GM18867 (cell line): Measurements from ENCODE around the gene ACOX3.
"Not testable (repeated sequence)": the region's sequence is repeated elsewhere in the genome, so short reads cannot be mapped to it uniquely, and the experiment has no call there.

Experiments used
- ATAC-seq: cut with Tn5 transposase; IDR thresholded peaks from one replicate; pipeline ENCODE4 v1.9.1; 2021; ENCODE audit warnings: mild to moderate bottlenecking, moderate library complexity; ENCODE audit not compliant: unreplicated experiment

ACOX3 gene

DNA sequence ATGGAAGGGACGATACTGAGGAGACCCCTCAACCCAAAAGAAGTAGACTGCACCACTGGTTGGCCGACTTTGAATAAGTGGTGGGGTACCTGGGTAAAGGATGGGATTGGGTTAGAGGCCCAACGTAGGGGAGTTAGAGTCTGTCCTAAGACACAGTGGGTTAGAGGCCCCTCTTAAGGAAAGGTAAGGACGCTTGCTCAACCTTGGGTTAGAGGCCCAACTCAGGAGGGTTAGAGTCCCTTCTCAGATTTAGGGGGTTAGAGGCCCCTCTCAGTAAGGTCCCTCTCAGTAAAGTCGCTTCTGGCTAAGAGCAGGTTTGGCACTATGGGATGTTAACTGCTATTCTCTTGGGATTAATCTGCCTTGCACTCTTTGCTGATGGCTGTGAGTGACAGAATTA, 81.3 kb downstream of the ACOX3 start:
- ATAC-seq, result no peak

DNA sequence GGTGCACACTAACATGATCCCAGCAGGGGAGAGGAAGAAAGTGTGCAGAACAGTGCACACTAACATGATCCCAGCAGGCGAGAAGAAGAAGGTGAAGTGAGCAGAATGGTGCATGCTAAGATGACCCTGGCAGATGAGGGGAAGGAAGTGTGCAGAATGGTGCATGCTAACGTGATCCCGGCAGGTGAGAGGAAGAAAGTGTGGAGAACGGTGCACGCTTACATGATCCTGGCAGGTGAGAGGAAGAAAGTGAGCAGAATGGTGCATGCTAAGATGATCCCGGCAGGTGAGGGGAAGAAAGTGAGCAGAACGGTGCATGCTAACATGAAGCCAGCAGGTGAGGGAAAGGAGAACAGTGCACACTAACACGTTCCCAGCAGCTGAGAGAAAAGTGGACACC, 83.7 kb downstream of the ACOX3 start:
- no peak for ATAC-seq

DNA sequence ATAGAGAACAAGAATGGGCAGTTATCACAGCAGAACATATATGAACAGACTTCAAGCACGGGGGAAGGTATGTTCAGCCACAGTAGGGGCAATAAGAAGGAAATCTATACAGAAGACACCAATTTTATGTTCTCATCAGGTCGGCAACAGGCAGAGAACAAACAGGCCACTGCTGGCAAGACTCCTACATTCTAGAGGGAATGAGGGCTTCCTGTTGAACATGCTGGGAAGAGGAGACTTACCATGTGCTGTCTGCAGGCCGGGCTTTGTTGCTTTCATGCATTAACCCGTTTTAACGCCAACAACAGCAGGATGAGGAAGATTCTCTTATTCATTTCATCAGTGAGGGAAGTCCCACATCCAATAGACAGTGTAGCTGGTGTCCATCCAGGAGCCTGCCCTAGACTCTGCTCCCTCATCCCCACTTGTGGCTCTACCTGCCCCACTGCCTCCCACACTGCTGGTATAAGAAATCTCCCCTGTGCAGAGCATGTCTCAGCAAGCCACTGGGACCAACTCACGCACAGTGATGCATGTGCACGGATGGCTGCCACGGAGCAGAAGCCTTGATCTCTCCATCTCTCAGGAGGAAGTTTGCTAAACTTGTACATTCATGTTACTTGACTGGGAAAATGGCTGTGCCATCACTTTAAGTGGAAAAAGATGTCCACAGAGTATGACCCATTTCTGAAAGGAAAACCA, 84.5 kb downstream of the ACOX3 start:
- no peak for ATAC-seq

DNA sequence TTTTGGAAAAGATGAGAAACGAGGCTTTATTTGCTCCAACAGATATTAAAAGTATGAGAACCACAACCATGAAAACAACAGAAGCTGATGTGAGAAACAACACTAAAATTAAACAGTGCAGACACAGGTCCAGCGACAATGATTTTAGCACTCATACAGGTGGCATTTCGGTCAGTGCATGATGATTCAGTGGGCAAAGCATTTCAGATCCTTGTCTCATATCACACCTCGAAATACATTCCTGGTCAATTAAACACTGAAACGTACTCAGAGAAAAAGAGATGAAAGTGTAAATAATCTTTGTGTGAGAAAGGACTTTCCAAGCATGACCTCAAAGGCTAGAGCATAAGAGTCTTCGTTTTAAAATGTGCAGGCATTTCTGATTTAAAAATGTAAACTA, 85.2 kb downstream of the ACOX3 start:
- no peak for ATAC-seq

DNA sequence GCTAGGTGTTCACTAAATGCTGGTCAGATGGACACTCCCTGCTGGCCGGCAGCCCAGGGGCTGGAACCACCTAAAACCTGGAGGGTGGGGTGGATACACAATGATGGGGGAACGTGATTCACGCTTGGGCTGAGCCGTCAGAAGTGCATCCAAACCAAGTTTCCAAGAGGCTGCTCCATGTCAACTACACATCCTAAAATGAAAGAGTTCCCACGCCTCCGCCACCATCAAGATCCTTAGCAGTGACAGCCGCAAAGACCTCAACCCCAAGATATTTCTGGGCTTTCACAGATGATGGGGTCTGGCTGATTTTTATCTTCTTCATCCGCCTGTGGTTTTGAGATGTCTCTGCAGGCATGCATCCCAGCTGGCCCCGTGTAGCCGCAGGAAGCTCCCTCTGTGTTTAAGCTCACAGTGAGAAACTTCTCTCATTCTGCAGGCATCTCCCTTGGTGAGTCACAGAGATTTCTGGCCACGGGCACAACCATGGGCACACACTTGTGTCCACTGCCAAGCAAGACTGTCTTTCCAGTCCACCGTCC, 86.5 kb downstream of the ACOX3 start:
- no peak for ATAC-seq

DNA sequence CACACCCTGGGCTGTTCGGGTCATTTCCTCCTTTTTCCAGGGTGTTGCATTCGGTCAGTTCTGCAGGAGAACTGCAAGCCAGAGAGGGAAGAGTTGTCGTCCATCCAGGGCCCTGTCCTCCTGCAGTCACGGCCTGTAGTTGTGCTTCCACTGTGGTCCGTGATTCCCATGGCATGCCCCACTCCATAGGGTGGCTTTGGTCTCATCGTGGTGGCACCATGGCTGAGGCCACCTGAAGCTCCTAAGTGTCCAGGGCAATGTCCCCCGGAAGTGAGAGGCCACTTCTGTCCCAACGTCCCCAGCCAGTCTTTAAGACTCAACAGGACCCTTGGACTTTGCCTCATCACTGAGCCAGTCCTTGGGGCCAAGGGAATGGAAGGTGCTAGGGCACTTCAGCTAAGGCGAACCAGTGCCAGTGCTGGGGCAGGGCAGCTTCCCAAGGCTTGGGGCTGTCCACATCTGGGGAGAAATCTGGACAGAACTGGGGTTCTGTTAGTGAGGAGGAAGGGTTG, 87.3 kb downstream of the ACOX3 start:
- no peak for ATAC-seq

DNA sequence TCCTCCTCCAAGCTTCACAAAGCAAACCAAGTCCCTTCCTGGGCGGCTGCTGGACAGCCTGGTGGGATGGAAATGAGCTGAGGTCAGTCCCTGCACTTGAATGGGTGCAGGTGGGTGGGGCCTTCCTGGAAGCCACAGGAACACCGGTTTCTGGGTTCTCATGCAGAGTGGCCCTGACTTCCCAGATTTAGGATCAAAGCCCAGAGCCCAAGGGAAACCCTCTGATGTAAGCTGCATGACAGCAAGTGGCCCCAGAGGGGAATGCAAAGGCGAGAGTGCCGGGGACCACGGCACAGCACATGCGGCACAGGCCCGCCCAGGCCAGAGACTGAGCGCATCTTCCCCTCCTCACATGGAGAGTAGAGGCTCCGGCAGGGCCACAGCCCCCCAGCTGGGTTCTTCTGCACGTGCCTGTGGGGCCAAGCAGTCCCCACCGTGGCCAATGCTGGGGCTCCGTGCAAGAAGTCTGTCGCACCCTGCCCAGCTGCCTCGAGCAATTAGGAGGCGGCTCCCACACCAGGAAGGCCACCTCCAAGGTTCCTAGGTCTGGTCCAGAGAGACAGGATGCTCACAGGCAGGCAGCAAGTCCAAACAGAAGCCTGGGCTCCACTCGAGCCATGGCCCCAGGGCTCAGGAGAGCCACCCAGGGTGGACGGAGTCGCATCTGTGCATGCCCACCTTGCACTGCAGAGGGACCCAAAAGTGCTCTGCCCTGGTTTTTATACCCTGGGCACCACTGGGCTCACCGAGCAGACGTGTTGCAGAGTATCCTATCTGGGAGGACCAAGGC, 88.0 kb downstream of the ACOX3 start:
- ATAC-seq, result no peak

DNA sequence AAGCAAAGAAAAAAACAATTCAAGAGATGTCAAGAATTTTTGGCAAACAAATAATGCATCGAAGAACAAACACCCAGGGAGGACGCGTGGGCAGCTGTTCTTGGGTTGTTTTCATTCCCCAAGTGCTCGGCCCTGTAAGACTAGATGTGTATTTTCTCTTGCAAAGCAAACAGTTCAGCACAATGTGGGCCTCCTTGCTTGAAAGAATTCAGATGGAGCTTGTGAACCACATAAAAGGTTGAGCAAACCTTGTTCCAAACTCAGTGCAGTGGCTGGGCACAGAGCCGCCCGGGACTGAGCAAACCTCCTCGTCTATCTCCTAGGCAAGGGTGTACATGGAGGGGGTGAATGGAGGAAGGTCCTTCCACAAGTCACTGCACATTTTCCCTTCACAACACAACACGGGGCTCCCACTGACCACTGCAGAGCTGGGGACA, 88.6 kb downstream of the ACOX3 start:
- no peak for ATAC-seq

DNA sequence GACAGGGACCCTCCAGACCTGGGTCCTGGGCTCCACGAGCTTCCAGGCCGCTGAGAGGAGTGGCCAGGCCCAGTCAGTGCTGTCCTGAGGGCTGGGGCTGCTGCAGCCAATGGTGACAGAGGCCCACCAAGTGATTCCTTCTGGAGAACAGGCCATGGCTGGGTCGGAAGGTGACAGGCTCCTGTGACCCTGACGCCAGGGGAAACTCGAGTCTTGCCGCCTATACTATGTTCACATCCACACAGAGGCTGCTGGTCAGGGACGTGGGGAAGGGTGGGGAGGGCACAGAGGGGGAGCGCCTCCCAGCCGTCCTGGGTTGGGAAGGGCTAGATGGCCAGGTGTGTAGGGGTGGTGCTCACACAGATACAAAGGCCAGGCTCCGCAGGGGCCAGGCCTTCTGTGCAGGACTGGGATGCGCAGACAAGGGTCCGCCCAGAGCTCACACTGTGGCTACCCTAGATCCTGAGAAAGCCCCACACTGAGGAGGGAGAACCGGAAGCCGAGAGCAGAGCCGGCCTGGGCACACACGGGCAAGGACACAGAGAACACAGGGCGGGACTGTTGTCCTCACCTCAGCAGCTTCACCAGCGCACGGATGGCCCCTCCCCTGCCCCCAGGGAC, 89.6 kb downstream of the ACOX3 start:
- no peak for ATAC-seq

DNA sequence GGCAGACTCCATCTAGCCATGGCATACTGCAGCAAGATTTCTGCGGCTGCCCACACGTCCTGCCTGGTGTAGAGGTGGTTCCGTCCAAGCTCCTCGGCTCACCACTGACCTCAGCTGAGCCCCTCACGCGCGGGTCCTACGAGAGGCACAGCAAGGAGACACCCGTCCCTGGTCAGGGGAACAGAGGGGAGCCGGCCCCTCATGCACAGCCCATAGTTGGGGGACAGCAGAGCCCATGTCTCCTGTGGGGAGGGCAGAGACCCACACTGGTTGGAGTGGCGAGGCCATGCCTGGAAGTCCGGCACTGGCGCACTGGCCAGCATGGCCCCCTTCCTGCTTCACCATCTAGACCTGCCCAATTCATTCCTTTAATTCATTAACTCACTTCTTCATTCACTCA, 90.2 kb downstream of the ACOX3 start:
- ATAC-seq, result no peak

DNA sequence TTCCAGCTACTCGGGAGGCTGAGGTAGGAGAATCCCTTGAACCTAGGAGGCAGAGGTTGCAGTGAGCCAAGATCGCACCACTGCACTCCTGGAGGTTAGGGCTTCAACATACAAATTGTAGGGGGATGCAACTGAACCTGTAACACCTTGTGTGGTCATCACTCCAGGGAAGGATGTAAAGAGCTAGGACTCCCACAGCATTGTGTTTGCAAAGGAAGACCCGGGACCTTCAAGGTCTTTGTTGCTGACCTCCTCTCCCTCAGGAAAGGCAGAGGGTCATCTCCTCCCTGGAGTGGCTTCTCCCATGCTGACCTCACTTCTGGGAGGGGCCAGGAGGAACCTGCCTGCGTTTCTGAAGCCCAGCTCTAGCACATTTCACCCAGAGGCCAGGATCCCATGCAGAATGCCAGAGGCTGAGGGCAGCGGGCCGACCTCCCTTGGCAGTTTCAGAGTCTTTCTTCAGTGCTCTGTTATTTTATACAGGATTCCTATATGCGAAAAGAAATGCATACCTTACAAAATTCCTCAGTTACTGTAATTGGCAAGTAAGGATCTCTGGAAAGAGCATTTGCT, 90.8 kb downstream of the ACOX3 start:
- ATAC-seq, result no peak

DNA sequence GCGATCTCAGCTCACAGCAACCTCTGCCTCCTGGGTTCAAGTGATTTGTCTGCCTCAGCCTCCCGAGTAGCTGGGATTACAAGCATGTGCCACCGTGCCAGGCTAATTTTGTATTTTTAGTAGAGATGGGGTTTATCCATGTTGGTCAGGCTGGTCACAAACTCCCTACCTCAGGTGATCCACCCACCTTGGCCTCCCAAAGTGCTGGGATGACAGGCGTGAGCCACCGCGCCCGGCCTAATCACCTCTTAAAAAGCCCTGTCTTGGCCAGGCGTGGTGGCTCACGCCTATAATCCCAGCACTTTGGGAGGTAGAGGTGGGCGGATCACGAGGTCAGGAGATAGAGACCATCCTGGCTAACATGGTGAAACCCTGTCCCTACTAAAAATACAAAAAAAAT, 91.3 kb downstream of the ACOX3 start:
- ATAC-seq, result not testable (repeated sequence)

DNA sequence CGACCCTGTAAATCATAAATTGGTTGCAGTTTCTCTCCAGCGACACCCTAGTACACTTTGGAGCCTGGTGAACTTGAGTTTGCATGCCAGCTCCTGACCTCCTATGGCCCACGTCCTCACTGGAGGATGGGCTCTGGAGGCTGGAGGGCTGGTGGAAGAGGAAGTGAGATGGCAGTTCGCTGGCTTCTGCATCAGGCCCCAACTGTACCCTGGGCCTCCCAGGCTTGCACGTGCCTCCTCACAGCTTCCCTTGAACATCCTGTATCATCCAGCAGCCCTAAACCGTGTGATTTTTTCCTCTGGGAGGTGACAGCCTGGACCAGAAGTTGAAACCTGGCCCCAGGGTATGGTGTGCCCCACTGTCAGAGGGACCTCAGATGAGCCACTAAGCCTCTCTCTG, 92.5 kb downstream of the ACOX3 start:
- ATAC-seq, result no peak

DNA sequence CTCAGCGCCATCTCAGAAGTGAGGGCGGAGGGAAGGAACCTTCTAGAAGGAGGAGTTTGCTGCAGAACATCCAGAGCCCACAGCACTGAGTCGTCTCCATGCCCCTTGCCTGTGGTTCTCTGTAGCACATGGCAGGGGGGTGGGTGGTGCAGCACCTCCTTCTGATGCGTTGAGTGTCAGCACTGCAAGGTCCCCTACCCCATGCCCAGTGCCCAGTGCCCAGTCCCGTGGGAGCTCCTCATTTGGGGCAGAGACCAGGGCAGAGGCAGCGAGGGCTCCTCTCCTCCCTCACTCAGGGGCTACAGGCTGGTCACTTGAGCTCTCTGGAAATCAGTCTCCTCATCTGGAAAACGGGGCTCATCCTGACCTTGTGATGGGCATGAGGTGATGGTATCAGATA, 92.9 kb downstream of the ACOX3 start:
- ATAC-seq, result no peak

DNA sequence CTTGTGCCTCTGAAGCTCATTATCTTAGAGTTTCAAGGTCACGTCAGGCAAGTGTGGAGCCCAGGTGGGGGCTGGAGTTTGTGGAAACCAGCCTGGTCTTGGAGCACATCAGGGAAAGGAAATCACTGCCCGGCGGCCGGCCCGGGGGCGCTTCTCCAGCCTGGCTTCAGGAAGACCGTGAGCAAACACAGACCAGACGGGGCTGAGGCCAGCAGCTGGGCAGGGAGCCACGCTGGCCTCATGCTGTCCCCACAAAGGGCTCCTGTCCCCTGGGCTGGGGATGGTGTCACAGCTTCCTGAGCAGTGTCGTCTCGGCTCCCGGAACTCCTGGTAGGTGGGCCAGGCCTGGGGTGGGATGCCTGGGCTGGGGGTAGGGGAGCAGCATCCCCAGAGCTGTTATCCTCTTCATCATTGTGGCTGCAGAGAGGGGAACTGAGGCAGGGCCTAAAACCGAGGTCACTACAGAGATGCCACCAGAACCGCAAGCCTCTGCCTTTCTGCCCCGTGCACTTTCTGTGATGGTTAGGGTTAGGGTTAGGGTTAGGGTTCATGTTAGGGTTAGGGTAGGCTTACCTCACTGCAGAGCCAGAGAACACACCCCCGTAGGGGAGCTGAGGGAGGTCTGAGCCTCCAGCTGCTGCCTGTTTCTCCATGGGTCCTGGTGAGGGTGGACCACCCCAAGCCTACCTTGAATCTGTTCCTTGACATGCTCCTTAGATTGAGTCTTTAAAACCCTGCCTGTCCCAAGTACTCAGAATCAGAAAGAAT, 93.5 kb downstream of the ACOX3 start:
- ATAC-seq, result no peak

DNA sequence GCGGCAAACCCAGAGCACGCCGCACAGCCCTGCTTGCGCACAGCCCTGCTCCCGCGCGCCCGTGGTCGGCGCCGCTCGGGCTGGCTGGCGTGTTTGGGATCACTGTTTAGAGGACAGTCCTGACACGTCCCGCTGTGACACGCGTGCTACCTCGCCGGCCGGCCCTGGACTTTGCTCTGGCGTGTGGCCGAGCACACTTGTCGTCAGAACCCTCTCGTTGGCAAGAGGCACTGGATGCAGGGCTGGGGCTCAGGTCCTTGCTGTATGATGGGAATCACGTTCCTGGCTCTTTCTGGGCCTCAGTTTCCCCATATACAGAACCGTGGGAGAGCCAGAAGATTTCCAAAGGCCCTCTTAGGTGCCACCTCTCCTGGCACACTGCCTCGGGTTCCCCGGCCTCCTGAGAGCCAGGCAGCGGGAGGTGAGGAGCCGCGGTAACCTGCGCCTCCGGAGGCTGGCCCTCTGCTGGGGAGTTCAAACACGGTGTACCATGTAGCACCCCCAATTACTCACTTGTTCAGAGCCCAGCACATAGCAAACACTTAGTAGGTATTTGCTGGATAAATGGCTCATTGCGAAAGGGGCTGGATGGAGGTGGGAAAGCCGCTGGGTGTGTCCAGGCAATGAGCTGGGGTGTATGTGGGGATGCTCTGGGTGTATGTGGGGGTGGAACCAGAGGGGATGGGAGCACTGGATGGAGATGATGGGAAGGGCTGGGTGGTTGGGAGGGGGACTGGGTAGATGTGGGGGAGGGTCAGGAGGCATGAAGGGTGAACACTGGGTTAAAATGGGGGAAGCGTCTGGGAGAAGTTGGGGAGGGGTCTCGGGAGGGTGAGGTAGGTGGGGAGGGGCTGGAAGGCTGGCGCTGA, 94.3 kb downstream of the ACOX3 start:
- no peak for ATAC-seq

DNA sequence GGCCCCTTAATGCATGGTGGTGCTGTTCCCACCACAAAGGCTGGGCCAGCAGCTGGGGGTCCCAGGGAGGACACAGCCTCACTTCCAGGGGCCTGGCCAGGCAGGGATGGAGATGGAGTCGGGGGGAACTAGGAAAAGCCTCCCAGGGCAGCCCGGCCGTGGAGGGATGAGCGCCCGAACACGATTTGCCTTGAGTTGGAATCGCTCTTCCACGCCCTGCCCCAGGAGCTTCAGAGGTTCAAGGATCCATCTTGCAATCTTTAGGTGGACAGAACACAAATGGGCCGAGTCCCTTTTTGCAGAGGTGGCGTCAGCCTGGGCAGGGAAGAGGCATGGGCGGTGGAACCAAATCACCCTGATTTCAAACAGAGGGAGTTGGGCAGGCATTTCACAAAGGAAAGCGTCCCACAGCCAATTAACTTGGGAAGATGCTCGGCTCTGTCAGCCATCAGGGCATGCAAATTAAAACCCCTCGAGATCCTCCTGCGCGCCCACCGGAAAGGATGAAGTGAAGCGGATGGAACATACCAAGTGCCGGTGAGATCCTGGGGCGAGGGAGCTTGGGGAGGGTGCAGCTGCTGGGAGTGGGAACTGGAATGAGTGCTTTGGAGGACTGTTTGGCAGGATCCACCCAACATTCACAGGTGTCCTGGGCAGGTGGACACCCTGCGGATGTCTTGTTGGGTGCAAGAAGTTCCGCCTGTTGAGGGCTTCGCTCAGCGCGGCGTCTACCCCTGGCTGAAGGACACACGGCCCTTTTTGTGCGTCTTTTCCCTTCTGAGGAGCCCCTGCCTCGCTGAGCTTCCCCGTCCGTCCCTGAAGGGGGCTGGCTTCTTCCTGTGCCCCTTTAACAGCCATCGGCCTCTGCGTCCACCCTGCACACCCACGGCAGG, 95.2 kb downstream of the ACOX3 start:
- no peak for ATAC-seq

DNA sequence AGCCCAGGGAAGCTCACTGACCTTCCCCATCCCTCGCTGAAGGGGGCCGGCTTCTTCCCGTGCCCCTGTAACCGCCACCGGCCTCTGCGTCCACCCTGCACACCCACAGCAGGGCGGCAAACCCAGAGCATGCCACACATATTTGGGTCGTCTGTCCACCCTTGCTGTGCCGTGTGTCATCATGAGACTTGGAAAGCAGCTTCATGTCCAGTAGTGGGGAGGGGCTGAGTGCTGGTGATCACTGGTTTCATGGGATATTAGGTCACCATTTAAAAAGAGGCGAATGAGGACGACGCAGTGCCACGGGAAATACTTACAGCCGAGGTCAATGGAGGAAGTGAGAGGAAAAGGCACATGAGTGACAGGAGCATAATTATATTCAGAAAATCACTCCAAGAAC, 96.1 kb downstream of the ACOX3 start:
- no peak for ATAC-seq

DNA sequence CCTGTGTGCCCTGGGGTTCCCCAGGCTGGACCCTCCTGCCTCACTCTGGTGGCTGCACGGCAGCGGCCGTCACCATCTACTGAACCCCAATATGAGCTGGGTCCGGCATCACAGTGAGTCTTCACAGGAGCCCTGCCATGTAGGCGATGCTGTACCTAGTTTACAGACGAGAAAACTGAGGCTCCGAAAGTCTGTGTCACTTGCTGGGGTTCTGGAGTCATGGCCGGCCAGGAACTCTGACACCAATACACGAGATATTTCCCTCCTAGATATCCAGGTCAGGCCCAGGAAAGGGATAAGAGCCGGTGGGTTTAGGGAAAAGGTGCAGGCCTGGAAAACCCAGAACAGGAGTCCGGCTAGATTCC, 96.6 kb downstream of the ACOX3 start:
- ATAC-seq, result no peak
